ENCODE data around the gene ILDR2.
A peak's percentile ranks its signal among the peaks of the same experiment; 100 is the strongest.
"Not testable (repeated sequence)": the region's sequence is repeated elsewhere in the genome, so short reads cannot be mapped to it uniquely, and the experiment has no call there.

Gene ILDR2

DNA sequence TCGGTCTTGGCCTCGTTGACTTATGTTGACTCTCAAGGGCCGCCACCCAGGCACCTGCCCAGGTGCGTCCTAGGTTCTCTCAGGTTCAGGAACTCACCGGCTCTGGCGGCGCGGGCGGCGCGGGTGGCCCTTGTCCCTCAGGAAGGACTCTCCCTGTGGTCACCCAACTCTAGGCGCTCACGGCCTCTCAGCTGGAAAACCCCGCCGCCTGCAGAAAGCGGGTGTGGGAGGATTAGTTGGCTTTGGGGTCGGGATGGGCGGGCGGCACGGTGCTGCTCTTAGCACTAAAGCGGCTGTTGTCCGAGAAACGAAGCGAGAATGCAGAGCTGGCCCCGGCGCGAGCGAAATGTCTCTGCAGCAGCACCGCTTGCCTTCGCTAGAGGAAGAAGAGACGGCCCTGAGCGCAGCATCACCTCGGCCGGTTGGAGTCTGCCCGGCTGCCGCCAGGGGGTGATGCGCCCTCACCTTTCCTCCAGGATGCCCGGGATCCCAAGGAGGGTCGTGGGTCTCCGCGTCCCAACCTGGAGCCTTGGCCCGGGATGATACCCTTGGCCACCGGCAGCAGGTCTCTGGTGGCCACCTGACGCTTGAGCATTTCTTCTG, 91.2 kb downstream of the ILDR2 start:
- no peak for DNase-seq

DNA sequence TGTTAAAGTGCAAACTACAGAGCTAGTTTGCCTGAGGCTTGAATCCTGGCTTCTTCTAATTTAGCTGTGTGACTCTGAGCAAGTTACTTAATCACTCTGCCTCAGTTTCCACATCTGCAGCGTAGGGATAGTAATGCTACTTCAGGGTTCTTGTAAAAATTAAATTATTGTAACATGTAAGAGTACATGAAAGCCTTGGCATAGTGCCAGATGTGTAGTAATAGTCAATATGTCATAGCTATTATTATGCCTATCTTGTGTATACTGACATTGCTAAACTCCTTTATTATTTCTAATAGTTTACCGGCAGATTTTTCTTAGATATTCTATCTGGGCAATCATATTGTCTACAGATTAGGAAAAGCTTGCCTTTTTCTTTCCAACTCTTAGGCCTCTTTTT, 92.4 kb downstream of the ILDR2 start:
- DNase-seq: no peak

DNA sequence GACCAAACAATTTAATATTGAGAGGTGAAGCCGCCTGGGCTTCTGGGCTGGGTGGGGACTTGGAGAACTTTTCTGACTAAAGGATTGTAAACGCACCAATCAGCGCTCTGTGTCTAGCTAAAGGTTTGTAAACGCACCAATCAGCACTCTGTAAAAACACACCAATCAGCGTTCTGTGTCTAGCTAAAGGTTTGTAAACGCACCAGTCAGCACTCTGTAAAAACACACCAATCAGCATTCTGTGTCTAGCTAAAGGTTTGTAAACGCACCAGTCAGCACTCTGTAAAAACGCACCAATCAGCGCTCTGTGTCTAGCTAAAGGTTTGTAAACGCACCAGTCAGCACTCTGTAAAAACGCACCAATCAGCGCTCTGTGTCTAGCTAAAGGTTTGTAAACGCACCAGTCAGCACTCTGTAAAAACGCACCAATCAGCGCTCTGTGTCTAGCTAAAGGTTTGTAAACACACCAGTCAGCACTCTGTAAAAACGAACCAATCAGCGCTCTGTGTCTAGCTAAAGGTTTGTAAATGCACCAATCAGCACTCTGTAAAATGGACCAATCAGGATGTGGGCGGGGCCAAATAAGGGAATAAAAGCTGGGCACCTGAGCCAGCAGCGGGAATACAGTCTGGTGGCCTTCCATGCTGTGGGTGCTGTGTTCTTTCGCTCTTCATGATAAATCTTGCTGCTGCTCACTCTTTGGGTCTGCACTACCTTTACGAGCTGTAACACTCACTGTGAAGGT, 97.0 kb downstream of the ILDR2 start:
- DNase-seq: not testable (repeated sequence)

DNA sequence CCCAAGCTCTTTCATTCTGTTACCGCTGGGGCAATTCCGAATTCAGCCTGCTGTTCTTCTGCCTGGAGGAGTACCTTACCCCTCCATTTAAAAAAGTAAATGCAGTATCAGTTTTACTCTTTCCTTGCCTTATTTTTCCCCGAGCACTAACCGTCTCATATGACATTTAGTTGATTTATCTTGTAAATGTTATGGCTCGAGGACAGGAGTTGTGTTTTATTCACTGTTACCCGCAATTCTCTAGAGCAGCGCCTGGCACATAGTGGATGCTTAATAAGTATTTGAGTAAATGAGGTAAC, 98.9 kb downstream of the ILDR2 start:
- DNase-seq: no peak

DNA sequence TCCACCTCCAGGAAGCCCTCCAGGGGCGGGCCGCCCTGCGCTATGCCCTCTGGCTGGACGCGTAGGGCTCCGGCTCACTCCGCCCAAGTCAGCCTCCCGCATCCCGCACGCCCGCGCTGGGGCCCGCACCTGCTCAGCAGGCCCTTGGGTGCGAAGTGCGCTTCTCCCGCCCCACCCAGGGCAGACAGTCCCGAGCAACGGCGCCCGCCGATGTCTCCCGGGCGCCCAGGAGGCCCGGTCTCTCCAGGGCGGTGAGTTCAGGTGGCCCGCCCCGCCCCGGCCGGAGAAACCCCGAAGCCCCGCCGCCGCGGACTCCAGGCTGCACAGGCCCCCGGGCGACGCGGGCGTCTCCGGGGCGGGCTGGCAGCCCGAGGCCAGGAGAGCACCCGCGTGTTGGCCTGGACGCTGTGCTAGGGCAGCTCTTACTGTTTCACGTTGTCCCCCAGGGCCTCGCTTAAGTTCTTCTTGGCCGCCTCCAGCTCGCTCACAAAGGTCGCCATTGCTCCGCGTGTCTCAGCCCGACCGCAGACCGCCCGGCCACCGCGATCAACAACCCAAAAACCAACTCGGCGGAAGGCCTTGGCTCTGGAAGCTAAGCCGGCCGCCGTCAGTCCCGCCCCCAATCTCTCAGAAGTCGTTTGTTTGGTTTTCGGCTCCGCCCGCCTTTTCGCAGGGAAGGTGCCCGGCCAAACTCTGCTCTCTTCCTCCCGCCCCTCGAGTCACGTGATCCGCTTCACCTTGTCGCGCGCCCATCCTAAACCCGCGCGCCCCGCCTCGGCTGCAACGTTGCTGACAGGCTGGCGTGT, 99.4 kb downstream of the ILDR2 start, which contains the start of gene TADA1:
Gene TADA1, minus strand, starts transcription at position 531 of the 806 bp plus-strand sequence. Its CDS starts 31 bp downstream, at position 500.
- DNase-seq: peak; percentile 98

DNA sequence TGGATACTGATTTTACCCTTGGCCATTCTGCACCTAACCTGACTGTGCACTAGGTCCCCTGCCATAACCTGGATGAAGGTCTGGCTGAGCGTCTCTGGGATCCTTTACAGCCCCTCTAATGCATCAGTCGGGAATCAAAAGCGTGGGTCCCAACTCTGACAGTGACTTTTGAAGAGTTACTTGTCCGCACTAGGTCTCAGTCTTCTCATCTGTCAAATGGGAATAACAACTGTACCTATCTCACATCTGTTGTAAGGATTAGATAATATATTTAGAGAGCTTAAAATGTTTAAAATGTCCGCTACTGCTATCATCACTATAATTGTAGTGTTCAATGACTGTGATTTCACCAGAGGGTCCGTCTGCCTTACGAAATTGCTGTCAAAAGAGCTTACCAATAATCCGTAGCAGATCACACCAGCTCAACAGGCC, 100.0 kb downstream of the ILDR2 start:
- DNase-seq: peak; percentile 45

DNA sequence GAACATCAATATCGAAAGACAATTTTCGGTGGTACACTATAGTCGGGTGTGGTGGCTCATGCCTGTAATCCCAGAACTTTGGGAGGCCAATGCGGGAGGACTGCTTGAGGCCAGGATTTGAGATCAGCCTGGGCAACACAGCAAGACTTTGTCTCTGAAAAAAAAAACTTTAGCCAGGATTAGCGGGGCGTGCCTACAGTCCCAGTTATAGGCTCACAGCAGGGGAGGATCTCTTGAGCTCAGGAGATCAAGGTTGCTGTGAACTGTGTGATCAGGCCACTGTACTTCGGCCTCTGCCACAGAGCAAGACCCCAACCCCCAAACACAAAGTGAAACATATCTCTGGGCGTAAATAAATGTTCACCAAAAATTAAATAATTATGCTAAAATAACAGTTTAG, 100.9 kb downstream of the ILDR2 start:
- DNase-seq: no peak

DNA sequence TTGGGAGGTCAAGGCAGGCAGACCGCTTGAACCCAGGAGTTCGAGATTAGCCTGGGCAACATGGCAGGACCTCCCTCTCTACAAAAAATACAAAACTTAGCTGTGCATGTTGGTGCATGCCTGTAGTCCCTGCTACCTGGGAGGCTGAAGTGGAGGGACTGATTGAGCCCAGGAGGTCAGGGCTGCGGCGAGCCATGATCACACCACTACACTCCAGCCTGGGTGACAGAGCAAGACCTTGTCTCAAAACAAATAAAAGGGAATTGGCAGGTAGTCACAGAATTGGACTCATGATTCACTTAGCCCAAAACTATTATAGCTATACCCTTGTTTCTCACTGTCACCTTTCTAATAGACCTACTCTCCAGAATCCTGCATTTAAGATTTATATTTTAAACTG, 104.8 kb downstream of the ILDR2 start:
- DNase-seq: no peak

DNA sequence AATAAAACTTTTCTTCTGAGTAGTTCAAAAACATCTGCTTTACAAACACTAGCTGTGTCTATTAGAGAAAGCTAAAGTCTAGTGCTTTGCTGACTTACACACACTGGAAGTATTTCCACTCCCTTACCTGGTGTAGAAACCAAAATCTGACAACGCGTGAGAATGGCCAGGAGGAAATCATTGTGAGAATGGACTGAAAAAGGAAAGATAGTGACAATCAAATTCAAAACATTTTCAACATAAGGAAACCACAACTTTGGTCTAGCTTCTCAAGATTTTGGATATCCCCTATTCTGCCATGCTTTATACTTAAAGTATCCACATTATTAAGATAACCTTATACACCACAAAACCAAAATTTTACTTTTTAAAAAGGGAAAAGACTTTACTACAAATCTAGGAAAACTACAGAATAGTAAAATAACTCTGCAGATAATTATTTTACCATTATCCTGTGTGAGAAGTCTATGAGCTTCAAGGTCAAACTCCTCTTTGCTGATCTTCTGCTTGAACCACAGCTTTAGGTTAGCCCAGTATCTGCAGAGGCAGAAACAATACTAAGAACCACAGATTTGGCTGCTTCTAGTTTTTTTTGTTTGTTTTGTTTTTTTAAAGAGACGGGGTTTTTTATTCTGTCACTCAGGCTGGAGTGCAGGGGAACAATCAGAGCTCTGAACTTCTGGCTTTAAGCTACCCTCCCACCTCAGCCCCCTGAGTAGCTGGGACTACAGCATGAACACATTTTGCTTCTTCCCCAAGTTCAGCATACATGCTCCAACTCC, 105.8 kb downstream of the ILDR2 start:
- no peak for DNase-seq

DNA sequence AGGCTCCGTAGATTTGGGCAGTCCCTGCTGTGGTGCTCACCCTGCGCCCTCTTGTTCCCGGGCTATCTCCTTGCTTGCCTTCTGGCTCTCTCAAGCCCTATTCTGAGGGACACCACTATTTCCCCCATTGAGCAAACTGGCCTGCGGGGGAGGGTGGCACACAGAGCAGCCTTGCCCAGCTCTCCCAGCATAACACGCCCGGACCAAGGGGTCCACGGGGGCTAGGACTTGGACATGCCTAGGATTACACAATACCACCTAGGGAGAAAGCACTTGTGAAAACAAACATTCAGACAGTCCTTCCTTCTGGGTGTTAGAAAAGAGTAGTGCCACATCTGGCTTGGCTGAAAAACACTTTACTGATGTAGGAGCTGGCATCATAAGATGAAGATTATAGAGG, 106.7 kb downstream of the ILDR2 start:
- no peak for DNase-seq

DNA sequence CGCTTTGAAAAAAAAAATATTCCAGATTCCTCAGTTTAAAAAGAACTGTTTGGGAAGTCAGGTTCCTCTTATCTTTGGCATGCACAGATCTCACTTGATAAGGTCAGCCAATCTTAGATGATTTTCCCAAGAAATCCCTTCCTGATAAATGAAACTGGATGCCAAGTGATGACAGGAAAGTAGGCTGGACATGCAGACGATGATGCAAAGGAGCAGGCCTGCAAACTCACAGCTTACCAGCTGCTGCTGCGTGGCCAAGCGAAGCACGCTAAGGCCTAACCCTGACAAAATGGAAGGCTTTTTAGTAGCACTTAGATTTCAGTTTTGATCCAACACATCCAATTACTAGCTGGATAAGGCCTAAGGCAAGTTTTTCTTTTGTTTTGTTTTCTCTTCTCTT, 109.4 kb downstream of the ILDR2 start:
- no peak for DNase-seq

DNA sequence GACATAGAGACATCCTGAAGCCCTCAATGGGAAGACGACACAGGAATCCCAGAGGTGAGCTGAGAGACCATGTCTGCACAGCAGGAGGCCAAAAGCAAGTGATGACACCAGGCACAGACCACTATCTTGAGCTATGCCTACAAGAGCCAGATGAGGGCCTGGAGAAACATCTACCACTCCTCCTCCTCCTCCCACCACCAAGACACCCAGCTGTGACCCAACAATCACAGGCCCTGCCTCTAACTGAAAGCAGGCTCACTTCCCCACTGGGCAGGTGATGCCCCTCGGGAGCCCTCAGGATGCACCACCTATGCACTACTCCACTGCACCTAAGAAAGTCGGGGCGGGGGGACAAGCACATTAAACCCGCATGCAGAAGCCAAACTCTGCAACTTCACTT, 115.7 kb downstream of the ILDR2 start:
- no peak for DNase-seq

DNA sequence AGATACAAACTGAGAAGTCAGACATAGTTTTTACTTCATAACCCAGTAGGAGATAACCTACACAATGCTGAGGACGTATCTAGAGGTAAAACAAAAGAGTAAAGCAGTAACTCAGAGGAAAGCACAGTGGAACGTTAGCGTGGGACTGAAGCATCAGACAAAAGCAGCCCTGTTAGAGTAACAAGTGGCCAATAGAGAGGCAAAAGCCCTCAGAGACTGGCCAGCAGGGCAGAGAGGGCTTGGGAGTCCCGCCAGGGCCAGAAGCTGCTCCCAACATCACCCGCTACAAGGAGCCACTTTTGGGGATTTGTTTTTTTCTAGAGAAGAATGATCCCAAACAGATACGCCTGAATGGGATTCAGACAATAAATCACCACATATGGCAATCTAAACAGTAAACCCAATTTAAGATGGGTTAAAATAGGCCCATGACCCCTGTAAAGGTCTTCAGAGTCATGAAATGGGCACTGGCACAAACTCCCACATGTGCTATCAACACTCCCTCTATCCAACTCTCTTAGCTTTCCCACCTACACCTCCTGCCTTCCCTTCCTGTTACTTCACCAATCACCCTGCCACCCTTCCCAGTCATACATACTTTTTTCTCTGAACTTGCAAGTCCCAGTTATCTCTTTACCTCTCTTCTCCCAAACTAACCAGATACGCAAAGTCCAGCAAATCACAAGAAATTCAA, 116.5 kb downstream of the ILDR2 start:
- no peak for DNase-seq
